Activated naive CD4-positive, alpha-beta T cell treated with anti-CD3 and anti-CD28 coated beads, Interleukin-2, amount 50 U/mL, for 16 hours (primary cell): ENCODE data around the gene PPP2R5C.

Experiments used
- DNase-seq: peaks from one replicate; pipeline ENCODE4 v3.0.0-alpha.2; 2020

The PPP2R5C gene

GRCh38 chr14:101894365-101895081 lies 133.0 kb downstream of the PPP2R5C start:
- no peak for DNase-seq

DNA sequence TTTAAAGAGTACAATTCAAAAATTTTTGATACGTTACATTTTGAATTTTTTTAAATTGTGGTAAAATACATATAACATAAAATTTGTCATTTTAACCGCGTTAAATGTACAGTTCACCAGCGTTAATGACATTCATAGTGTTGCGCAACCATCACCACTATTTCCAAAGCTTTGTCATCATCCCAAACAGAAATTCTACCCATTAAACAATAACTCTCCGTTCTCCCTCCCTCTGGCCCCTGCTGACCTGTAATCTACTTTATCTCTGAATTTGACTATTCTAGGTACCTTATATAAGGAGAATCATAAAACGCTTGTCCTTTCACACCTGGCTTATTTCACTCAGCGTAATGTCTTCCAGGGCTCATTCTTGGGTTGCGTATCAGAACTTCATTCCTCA lies 133.7 kb downstream of the PPP2R5C start:
- no peak for DNase-seq

- no peak for DNase-seq
Observed at GRCh38 chr14:101897326-101897725, 135.8 kb downstream of the PPP2R5C start.

DNA sequence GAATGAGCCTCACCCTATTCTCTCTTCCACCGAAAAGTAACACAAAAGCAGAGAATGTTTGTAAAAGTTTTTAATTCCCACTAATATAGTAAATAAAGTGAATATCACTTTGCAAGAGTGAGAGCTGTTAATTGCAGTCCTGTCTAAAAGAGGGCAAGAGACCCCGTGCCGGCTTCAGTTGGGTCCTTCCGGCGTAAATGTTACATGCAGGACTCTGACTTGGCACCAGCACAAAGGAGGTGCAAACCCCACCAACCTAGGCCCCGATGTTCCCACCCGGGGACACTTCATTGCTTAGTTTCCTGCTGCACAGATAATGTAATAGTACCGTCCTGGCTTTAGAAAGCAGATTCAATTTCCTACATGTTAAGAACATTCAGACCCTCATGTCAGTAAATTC lies 136.9 kb downstream of the PPP2R5C start:
- no peak for DNase-seq

DNA sequence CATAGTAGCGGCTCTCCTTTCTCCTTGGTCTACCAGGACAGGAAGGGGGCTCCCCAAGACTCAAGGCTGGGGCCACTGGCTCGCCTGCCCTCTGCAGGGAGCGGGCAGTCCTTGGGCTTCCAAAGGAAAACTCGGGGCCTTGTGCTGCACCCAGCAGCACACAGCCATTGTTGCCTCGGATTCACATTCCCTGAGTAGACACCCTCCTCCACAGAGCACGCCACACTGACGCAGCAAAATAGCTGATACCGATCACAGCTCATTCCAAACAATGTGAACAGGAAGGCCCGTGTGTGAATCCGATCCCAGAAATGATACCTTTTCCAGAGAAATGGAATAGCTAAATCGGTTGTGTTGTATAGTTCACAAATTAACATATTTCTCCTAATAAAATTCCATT lies 137.8 kb downstream of the PPP2R5C start:
- no peak for DNase-seq

GRCh38 chr14:101900253-101900652 lies 138.7 kb downstream of the PPP2R5C start:
- DNase-seq: no peak

DNA sequence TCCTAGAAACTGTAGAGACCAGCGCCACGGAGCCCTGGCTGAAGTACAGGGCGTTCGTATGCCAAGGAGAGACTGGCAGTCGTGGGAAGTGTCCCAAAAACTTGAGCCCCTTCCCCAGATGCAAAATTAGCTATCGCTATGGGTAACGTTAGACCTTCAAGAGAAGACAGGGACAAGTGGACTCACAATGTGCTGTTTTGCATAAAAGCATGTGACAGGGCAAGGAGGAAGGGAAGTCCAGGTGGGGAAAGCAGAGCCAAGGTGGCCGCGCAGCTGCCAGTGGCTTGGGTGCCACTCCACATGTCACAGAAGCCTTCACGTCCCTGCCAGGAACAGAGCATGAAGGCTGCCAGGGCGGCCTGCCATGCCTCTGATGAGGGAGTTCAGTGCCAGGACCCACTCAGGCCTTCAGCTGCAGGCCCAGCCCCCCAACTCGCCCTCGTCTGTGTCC lies 141.6 kb downstream of the PPP2R5C start:
- no peak for DNase-seq

DNA sequence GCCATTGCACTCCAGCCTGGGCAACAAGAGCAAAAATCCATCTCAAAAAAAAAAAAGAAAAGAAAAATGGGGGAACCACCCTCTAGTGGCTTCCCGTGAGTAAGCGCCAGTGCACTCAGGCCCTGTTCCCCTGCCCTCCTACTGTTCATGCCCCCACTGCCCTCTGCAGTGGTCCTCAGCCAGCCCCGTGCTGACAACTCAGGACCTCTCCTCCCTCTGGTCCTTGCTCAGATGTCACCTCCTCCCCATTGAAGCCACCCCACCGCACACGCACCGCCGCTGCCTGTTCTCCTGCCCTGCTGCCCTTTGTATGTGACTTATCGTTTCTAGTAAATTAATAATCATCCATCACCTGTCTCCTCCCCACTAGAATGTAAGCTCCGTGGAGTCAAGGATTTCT lies 144.1 kb downstream of the PPP2R5C start:
- no peak for DNase-seq

DNA sequence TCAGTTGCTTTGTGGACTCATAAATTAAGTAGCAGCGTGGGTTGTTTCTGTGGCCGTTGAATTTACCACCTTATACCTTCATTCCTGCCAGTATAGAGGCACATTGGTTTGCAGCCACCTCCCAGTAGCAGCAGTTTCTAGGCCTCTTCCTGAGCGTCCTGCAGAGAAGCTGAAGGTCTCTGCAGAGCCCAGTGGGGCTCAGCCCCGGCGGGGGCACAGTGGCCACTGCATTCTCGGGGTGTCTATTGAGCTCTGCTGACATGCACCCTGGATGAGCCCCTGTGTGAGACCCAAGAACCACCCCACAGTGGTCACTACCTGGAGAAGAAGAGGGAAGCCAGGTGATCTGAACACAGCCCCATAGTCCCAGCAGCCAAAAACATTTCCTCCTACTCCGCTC lies 145.1 kb downstream of the PPP2R5C start:
- no peak for DNase-seq

- DNase-seq: no peak
Observed at GRCh38 chr14:101907619-101908018, 146.1 kb downstream of the PPP2R5C start.

- DNase-seq: no peak
Observed at GRCh38 chr14:101908795-101909194, 147.3 kb downstream of the PPP2R5C start.

DNA sequence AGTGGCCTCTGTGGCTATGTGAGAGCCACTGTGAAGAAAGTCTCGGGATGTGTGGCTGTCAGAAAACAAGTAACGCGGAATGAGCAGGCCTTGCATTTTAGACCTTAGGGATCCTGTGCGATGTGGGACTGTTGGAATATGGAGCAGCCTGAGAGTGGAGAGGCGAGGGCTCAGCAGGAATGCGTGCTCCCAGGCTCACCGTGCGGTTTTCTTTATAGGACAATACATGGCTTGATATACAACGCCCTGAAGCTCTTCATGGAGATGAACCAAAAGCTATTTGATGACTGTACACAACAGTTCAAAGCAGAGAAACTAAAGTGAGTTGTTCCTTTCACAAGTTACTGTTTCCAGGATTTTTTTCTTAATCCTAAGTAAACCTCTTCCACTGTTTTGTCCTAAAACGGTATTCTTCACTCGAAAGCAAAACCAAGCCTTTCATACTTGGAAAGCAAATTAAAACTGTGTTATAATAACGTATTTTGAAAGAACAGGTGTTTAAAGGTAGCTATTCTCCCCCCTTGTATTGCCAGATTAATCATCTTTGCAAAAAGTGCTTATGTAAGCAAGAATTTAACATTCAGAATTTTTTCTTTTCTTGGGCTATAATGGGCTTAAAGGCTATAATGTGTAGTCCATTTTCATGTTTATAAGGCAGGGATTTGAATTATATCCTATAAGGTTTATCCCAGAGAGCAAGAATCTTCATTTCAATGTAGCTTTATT lies 148.0 kb downstream of the PPP2R5C start:
- DNase-seq: no peak

DNA sequence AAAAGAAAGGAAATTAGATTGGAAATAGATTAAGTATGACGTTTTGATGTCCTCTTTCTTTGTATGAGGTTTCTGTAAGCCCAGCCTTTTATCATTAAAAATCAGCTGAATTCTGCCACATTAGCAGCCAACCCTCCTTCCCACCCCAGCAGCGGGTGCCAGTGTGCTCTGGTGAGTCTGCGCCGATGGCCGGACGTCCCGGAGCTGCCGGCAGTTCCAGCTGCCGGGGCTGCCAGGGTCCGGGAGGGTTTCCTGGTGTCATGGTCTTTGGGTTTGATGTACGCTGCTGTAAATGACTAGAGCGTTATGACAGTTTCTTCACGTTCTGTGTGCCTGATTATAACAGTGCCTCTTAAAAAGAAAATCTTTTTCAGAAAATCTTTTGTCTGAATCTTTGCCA lies 151.3 kb downstream of the PPP2R5C start:
- DNase-seq: no peak

GRCh38 chr14:101914083-101914482 lies 152.6 kb downstream of the PPP2R5C start:
- no peak for DNase-seq

DNA sequence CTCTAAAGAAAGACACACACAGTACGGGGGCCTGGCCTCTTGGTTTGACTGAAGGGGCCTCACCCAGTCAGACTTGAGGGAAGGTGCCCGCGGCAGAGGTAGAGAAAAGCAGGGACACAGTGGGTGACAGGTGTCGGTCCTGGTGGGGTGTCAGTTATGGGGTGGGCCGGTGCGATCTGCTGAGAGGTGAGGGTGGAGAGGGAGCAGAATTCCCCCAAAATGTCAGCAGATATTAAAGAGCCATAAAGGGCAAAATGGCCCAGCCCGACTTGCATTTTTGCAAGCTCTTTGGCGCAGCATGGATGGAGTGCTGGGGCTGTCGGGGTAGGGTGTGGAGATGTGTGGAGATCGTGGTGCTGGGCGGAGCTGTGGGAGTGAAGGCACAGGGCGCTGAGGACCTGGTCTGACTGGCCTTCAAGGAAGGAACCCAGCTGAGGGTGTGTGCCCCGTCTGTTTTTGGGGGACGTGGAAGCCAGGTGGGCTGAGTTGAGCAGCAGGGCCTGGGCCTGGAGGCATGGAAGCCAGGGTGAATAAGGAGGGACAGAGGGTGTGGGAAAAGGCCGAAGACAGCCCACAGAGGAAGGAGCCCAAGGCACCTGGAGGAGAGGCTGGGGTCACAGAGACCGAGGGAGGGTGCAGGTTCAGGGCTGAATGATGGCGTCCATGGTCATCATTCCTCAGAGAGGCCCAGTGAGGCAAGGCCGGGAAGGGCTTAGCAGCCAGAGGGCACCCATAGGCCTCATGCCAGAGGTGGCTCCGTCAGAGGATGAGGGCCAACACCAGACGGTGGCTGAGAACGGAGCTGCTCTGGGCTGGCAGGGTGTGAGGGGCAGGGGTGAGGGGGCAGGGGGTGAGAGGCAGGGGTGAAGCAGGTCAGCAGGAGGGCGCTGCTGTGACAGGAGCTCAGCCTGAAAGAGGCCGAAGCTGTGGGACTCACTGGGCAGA lies 154.6 kb downstream of the PPP2R5C start:
- no peak for DNase-seq

DNA sequence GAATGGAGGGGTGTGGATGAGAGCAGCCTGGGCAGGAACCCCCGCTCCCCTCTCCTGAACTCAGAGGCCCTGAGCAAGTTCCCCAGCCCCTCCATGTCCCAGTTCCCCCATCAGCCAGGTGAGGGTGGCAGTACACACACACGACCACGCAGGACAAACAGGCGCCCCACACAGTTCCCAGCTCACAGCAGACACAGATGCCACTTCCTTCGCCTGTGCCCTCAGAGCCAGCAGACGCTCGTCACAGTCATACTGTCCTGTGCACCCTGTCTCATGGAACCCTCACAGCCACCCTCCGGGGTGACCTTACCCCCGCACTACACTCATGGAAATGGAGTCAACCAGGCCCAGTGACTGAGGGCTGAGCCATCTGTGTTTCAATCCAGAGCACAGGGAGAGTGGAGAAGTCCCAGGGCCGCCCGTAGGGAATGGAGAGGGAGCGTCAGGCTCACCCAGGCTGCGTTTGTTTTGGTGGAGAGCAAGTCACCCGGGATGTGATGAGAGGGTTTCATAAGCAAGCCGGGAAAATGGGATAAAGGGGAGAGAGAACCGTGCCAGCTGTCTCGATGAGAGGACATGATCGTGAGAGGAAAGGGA lies 155.4 kb downstream of the PPP2R5C start:
- no peak for DNase-seq

DNA sequence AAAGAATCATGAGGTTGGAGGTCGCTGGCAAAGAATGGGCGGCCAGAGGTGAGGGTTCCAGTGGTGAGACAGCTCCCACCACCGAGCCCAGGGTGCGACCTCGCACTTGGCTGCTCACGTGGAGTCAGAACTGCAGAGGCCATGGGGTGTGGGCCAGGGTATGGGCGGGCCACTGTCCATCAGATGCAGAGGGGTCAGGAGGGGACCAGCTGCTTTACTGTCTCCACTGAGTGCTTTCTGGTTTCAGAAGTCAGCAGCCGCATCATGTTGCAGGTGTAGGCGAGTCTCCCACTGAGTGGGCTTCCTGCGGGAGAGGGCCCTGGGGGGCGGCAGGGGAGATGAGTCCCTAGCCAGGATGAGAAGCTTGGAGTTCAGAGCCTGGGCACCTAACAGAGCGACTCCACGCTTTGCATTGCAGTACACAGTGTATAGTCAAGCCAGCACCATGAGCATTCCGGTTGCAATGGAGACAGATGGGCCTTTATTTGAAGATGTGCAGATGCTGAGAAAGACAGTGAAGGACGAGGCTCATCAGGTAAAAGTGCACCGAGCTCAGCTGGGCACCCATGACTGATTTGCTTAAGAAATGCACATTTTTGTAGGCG lies 156.0 kb downstream of the PPP2R5C start:
- DNase-seq: no peak

DNA sequence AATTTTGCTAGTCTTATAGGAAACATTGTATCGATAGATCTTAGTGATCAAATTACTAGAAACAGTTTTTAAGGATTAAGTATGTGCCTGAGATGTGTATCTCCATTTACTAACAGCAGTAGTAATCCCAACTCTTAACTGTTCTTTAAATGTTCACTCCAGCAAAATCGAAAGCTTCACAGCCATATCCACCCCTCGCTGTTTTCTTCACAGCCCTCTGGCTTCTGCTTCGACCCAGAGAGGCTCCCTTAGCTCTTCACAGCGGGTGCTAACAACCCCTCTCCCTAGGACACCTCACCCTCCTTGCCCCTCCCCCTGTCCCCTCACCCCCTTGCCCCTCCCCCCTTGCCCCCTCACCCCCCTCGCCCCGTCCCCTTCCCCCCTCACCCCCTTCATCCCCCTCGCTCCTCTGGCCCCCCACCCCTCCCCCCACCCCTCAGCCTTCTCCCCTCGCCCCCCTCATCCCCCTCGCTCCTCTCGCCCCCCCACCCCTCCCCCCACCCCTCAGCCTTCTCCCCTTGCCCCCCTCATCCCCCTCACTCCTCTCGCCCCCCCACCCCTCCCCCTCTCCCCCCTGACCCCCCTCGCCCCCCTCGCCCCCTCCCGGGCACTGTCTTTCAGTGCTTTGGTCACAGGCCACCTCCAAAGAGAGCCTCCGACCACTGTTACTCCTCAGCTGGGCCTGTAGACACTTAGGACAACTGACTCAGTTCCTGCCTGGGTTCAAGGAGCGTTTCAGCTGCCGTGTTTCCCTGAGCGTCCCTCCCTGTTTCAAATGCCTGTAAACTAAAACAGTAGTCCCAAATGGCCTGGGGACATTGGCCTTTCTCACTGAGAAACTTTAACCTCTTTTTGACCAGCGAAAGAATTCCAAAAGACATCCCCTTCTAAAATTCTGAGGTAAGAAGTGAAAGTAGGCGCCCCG lies 156.8 kb downstream of the PPP2R5C start:
- DNase-seq: no peak

GRCh38 chr14:101920271-101920670 lies 158.8 kb downstream of the PPP2R5C start:
- DNase-seq: no peak

DNA sequence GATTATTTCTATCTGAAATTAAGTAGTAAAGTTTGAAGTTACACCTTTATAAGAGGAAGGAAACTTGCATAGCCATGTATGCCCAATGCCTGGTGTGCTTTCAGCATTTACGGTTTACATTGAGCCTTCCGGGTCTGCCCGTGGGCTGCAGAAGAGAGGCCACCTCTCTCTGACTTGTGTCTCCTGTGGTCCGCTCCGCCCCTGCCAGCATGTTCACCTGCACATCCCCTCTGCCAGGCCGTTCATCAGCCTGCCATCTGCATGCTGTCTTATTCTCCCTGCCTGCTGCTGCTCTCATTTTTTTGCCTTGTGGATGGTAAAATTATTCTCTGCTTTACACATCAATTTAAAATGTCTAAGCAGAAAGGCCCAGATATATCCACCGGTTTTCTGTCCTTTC lies 161.4 kb downstream of the PPP2R5C start:
- no peak for DNase-seq

DNA sequence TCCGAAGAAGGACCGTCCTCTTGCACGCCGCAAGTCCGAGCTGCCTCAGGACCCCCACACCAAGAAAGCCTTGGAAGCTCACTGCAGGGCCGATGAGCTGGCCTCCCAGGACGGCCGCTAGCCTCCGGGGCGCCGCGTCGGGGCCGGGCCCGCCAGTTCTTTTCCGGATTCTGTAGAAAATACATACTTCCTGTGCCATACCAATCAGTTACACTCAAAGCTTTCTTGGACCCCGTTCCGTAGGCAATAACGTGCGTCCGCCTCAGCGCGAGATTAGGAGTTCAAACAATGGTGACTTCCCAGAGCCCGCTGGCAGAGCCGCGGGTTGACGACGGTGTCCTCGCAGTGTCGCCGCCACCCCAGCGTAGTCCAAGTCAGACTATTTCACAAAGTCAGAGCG lies 163.6 kb downstream of the PPP2R5C start:
- no peak for DNase-seq
